ENCODE results near the gene ESYT3. TPM values are rescaled to one million over a fixed set of nuclear protein-coding genes. Genes with fewer than 3 reads are reported as not detected.

The ESYT3 gene
- total RNA-seq, 4 donors from 2014 or later = 1.4 to 30.8 (median 4.9) TPM

DNA sequence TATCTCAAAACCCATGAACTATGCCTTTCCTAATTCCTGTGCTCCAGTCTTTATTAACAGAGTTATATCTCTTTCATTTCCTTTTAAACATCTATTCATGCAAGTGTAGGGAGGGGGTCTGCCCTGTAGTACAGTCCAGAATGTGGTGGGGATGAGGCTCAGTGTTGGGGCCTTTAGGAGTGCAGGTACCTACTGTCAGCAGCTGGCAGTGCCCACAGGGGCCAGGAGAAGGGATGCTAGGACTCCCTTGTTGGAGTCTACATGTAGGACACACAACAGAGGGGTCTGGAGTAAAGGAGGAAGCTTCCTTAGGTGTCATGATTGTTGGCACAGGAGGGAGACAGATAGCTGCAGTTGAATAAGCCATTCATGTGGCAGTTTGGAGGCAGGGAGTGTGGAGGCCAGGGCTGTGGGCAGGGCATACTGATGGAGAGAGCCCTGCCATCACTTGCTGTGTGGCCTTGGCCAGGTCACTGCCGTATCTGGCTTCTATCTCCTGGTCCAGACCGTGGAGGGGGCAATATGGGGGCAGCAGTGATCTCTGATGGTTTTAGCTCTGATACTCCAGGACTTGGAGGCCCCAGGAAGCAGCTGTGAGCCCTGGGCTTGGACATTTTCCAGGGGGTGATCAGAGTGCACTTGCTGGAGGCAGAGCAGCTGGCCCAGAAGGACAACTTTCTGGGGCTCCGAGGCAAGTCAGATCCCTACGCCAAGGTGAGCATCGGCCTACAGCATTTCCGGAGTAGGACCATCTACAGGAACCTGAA is 29.5 kb downstream of the ESYT3 start:
- H3K27me3 ChIP-seq = no peaks in the 10 kb centered on the region
- intact Hi-C loops (cut with DNase I; ENCODE audit: low total_unique reads) = no loop called here
- peak overlapping the region in 1 of 2 donors; percentile 79 for H3K27ac ChIP-seq
- TF ChIP-seq, protein P1, sequence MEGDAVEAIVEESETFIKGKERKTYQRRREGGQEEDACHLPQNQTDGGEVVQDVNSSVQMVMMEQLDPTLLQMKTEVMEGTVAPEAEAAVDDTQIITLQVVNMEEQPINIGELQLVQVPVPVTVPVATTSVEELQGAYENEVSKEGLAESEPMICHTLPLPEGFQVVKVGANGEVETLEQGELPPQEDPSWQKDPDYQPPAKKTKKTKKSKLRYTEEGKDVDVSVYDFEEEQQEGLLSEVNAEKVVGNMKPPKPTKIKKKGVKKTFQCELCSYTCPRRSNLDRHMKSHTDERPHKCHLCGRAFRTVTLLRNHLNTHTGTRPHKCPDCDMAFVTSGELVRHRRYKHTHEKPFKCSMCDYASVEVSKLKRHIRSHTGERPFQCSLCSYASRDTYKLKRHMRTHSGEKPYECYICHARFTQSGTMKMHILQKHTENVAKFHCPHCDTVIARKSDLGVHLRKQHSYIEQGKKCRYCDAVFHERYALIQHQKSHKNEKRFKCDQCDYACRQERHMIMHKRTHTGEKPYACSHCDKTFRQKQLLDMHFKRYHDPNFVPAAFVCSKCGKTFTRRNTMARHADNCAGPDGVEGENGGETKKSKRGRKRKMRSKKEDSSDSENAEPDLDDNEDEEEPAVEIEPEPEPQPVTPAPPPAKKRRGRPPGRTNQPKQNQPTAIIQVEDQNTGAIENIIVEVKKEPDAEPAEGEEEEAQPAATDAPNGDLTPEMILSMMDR (IDR thresholded peaks at IDR 0.05) = no peak
- no peak for TF ChIP-seq POLR2A (IDR thresholded peaks at IDR 0.05)
- H3K9me3 ChIP-seq = no peaks in the 10 kb centered on the region
- no peak for DNase-seq
- no peaks in the 10 kb centered on the region for H3K36me3 ChIP-seq
- H3K4me1 ChIP-seq = peaks cover 0 to 5% of the 10 kb centered on the region in 2 donors
- no peak overlapping the region for H3K4me3 ChIP-seq

DNA sequence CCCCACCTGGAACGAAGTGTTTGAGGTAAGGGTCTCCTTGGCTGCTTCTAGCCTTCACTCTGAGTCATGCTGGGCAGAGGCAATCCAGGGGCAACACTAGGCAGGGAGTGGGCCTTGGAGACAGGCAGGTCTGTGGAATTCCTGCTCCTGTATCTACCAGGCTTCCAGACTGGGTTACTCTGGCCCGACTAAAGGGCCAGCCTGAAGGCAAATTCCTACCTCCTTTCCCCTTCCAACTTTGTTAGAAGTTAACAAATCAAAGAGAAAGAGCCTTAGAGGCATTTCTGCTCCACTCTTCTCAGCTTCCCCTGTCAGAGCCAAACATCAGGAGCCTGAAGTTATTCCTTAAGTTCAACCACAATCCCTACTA is 30.1 kb downstream of the ESYT3 start:
- H3K4me3 ChIP-seq = no peak overlapping the region
- H3K27me3 ChIP-seq = no peaks in the 10 kb centered on the region
- TF ChIP-seq, protein P1 (IDR thresholded peaks at IDR 0.05) = no peak
- no peak for TF ChIP-seq POLR2A (IDR thresholded peaks at IDR 0.05)
- no peaks in the 10 kb centered on the region for H3K36me3 ChIP-seq
- DNase-seq = no peak
- intact Hi-C loops (cut with DNase I; ENCODE audit: low total_unique reads) = no loop called here
- peaks cover 0 to 10% of the 10 kb centered on the region in 2 donors for H3K4me1 ChIP-seq
- peak overlapping the region in 1 of 2 donors; percentile 79 for H3K27ac ChIP-seq
- no peaks in the 10 kb centered on the region for H3K9me3 ChIP-seq

DNA sequence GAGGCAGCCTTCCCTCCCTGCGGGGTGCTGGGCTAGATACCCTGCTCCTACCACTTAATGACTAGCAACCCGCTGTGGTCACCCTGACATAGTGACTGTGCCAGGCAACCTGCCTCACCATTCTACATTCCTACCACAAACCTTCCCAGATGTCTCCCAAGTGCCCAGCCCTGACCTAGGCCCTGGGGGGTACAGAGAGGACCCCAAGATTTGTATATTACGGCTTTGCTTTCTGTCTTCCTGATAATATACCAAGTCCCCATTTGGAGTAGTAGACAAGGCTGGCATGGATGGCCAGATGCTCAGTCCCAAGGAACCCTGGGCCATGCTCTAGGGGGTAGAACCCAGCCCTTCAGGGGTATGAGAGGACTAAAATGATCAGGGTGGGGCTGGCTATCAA is 31.0 kb downstream of the ESYT3 start:
- peaks cover 0 to 13% of the 10 kb centered on the region in 2 donors for H3K4me1 ChIP-seq
- intact Hi-C loops (cut with DNase I; ENCODE audit: low total_unique reads) = no loop called here
- peak overlapping the region; percentile 12 to 79 for H3K27ac ChIP-seq
- H3K36me3 ChIP-seq = no peaks in the 10 kb centered on the region
- H3K27me3 ChIP-seq = no peaks in the 10 kb centered on the region
- no peak for TF ChIP-seq POLR2A (IDR thresholded peaks at IDR 0.05)
- TF ChIP-seq, protein P1 (IDR thresholded peaks at IDR 0.05) = no peak
- H3K4me3 ChIP-seq = no peak overlapping the region
- H3K9me3 ChIP-seq = no peaks in the 10 kb centered on the region
- DNase-seq = no peak

DNA sequence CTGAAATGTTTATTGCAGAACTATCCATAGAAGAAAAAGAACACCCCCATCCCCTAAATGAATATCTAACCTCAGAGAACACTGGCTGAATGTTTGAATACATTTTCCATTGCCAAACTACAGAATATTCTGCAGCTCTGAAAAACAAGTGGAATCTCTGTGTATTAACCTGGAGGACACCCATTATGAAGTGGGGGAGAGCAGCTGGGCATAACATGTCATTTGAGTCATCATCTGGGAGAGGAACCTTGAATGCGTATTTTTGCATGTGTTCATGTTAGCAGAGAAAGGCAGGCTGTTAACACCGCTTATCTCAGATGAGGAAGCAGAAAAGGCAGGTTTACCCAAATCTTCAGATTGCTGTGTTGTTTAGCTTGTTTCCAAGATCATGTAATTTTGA is 31.5 kb downstream of the ESYT3 start:
- intact Hi-C loops (cut with DNase I; ENCODE audit: low total_unique reads) = no loop called here
- H3K9me3 ChIP-seq = no peaks in the 10 kb centered on the region
- H3K36me3 ChIP-seq = no peaks in the 10 kb centered on the region
- no peaks in the 10 kb centered on the region for H3K27me3 ChIP-seq
- peak overlapping the region; percentile 12 to 79 for H3K27ac ChIP-seq
- peaks cover 0 to 13% of the 10 kb centered on the region in 2 donors for H3K4me1 ChIP-seq
- DNase-seq = peak in 1 of 2 donors; percentile 40
- TF ChIP-seq POLR2A (IDR thresholded peaks at IDR 0.05) = no peak
- TF ChIP-seq, protein P1 (IDR thresholded peaks at IDR 0.05) = no peak
- no peak overlapping the region for H3K4me3 ChIP-seq

DNA sequence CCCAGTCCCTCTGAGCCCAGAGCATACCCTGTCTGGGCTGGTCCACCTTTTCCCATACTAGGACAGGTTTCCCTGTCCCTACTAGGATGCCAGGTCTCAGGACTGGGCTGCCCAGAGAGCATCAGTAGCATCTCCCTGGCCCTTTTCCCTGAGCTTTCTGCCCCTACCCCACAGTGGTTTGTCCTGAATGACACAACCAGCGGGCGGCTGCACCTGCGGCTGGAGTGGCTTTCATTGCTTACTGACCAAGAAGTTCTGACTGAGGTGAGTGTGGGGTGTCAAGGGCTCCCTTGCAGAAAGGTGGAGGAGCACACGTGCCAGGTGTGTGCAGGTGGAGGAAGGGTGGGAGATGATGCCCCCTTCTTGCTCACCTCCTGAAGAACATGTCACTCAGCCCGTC is 33.5 kb downstream of the ESYT3 start:
- intact Hi-C loops (cut with DNase I; ENCODE audit: low total_unique reads) = no loop called here

More for the DNA sequence above, 33.5 kb downstream of the ESYT3 start:
- Histone ChIP-seq H3K36me3 (no peaks in the 10 kb centered on the region), H3K4me3 (no peak overlapping the region), H3K27ac (peak overlapping the region in 1 of 2 donors; percentile 79), H3K4me1 (peaks cover 0 to 13% of the 10 kb centered on the region in 2 donors), H3K27me3 (no peaks in the 10 kb centered on the region), H3K9me3 (no peaks in the 10 kb centered on the region)
- no peak for DNase-seq
- TF ChIP-seq, protein P1 (IDR thresholded peaks at IDR 0.05) = no peak

Measured in uterus (tissue), 4 donors.